Measurements from ENCODE around the gene WDR27. TPM values are rescaled to one million over a fixed set of nuclear protein-coding genes. Genes with fewer than 3 reads are reported as not detected.
A peak's percentile ranks its signal among the peaks of the same experiment; 100 is the strongest.

The WDR27 gene
- total RNA-seq (2014; rRNA removed; shearing (Covaris generic); ENCODE audit: low replicate concordance) = 14.6 and 18.0 TPM in 2 replicates

DNA sequence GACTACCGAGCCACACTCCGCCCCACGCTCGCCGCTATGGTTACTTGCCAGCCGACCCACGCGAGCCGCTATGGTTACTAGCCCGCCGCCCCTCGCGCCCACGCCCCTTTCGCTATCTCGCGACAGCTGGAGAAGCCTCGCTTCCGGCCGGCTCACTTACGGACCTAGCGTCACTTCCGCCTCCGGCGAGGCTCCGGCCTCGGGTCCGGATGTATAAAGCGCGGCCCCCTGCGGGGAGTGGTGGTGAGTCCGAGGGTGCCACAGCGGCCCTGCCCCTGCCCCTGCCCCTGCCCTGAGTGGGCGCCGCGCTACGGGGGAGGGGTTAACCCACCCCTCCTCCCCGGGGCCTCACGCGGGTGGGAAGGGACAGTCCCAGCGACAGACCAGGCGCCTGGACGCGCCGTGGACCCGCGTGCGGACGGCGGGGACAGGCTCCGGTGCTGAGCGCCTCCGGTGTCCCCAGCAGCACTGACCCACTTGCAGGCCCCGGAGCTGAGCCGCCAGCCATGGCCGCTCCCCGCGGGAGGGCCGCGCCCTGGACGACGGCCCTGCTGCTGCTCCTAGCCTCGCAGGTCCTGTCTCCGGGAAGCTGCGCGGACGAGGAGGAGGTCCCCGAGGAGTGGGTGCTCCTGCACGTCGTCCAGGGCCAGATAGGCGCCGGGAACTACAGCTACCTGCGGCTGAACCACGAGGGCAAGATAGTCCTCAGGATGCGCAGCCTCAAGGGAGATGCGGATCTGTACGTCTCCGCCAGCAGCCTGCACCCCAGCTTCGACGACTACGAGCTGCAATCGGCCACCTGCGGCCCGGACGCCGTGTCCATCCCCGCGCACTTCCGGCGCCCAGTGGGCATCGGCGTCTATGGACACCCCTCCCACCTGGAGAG lies at the start of gene WDR27, which contains the start of gene C6orf120:
TSS of gene WDR27 (minus strand) at position 76 of the 886 bp plus-strand sequence. CDS start 13,024 bp downstream, outside the sequence.
TSS of gene C6orf120 (plus strand) at position 173 of the 886 bp plus-strand sequence. CDS start at position 507, 334 bp downstream.
- Histone ChIP-seq H3K27me3 (no peaks in the 10 kb centered on the region), H3K36me3 (peaks cover 44% of the 10 kb centered on the region), H3K4me3 (peak within 1 kb of the TSS; percentile 86), H3K9me3 (no peaks in the 10 kb centered on the region)
- DNase-seq = peak; percentile 99

DNA sequence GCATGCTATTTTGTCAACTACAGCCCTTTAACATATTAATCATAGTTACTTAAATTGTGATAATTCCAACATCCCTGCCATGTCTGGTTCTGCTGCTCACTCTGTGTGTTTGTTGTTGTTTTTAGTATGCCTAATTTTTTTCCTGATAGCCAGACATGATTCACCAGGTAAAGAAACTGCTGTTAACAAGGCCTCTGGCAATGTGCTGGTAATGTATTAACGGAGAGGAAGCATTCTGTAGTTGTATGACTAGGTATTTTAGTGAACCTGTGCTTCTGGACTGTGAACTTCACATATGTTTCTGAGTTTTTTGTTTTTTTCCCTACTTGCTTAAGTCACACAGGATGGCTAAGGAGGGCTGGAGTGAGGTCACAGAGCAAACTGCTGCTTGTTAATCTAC lies 44.7 kb upstream of the WDR27 start:
- Histone ChIP-seq H3K36me3 (peaks cover 4% of the 10 kb centered on the region; the same call in 1 of the 2 replicates), H3K27me3 (no peaks in the 10 kb centered on the region), H3K4me3 (no peak overlapping the region), H3K9me3 (peaks cover 6% of the 10 kb centered on the region; the same call in 1 of the 2 replicates)
- no peak for DNase-seq

DNA sequence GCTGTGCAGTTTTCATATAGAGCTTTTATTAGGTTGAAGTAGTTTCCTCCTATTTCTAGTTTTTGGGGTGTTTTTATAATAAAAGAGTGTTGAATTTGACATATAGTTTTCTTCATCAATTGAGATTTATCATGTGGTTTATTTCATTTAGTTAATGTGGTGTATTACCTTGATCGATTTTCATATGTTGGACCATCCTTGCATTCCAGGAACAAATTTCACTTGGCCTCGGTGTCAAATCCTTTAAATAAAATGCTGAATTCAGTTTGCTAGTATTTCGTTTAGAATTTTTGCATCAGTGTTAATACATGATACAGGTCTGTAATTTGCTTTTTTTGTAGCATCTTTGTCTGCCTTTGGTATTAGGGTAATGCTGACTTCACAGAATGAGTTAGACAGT lies 43.6 kb upstream of the WDR27 start:
- Histone ChIP-seq H3K9me3 (peaks cover 6% of the 10 kb centered on the region; the same call in 1 of the 2 replicates), H3K36me3 (peaks cover 4% of the 10 kb centered on the region; the same call in 1 of the 2 replicates), H3K27me3 (no peaks in the 10 kb centered on the region), H3K4me3 (no peak overlapping the region)
- DNase-seq = no peak

DNA sequence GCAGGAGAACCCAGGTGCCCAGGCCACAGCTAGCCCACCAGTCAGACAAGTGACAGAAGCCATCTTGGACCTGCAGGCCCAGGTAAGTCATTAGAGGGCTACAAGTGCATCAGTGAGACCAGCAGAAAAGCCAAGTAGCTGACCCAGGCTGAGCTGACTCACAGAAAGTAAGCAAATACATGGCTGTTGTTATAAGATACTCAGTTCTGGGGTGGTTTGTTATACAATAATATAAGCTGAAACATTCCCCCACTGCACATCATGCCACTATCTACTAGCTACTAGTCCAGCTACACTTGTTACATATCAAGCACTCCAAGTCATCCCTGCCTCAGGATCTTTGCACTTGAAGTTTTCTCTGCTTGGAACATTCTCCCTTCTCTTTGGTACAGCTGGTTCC lies 39.5 kb upstream of the WDR27 start:
- H3K4me3 ChIP-seq = no peak overlapping the region
- H3K27me3 ChIP-seq = no peaks in the 10 kb centered on the region
- DNase-seq = no peak
- no peaks in the 10 kb centered on the region for H3K36me3 ChIP-seq
- peaks cover 6% of the 10 kb centered on the region; the same call in 1 of the 2 replicates for H3K9me3 ChIP-seq

DNA sequence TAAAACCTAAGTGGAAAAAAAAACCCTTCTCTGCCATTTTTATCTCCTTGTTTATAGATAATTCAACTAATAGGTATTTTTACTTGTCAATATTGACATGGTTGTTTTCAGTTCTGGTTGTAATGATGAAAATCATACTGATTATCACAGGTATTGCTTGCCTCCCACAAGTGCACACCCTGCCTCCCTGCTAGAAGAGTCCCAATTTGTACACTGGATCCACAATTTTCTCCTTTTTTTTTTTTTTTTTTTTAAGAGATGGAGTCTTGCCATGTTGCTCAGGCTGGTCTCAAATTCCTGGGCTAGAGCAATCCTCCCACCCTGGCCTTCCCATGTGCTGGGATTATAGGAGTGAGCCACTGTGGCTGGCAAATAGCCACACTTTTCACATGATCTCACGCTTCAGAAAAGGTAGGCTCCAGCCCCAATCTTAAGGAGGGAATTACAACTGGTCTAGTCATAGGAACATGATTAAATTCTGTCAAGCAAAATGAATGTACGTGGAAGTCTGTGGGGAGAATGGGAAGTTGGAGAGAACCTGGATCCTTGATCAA lies 37.2 kb upstream of the WDR27 start:
- Histone ChIP-seq H3K36me3 (no peaks in the 10 kb centered on the region), H3K27me3 (no peaks in the 10 kb centered on the region), H3K9me3 (0 out of 2 replicates have a peak, but pooled peaks cover 3% of the 10 kb centered on the region), H3K4me3 (no peak overlapping the region)
- no peak for DNase-seq

DNA sequence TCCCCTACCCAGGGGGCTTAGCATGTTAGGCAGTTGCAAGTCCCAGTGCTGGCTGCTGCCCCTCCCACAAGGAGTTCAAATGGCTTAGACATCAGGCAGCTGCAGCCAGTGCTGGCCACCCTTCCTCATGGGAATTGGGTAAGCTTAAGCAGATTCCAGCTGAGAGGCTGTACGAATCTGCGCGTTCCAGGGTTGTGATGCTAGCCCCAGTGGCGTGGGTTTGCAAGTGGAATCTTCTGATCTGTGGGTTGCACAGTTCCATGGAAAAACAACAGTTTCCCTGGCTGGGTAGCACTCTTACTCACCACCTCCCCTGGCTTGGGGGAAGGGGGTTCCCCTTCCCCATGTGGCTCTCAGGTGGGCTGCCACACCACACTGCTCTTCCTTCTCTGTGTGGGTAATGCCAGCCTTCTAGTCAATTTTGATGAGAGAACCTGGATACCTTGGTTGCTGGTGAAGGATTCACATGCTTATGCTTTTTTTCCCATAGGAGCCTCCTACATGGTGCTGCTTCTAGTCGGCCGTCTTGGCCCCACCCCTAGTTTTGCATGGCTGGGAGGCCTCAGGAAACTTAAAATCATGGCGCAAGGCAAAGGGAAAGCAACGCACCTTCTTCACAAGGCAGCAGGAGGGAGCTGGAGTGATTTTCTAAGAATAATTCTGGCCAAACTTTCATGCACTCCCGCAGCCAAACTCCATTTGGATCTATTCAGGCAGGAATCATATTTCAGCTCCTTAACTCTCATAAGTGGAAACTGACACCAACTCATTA lies 36.6 kb upstream of the WDR27 start:
- H3K4me3 ChIP-seq = no peak overlapping the region
- no peaks in the 10 kb centered on the region for H3K27me3 ChIP-seq
- DNase-seq = no peak
- no peaks in the 10 kb centered on the region for H3K36me3 ChIP-seq
- peaks cover 7% of the 10 kb centered on the region; the same call in 1 of the 2 replicates for H3K9me3 ChIP-seq

DNA sequence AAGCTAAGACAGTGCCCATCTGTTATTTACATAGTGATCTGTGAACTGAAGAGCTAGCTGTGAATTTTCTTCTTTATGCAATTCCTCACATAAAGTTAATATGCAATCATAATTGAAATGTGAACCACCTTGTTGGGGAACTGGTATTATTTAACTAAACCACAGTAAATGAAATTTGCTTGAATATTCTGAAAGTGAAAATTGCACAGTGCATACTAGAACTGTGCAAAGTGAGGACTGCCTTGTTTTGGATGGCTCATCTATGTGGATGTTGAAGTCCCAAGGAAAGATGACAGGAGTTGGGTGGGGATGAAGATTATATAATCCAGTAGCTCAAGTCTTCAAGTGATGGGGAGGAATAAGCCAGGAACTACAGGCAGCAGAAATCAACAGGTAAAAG lies 28.1 kb upstream of the WDR27 start:
- H3K9me3 ChIP-seq = peaks cover 6% of the 10 kb centered on the region; the same call in 1 of the 2 replicates
- no peak overlapping the region for H3K4me3 ChIP-seq
- DNase-seq = no peak
- no peaks in the 10 kb centered on the region for H3K27me3 ChIP-seq
- H3K36me3 ChIP-seq = no peaks in the 10 kb centered on the region

DNA sequence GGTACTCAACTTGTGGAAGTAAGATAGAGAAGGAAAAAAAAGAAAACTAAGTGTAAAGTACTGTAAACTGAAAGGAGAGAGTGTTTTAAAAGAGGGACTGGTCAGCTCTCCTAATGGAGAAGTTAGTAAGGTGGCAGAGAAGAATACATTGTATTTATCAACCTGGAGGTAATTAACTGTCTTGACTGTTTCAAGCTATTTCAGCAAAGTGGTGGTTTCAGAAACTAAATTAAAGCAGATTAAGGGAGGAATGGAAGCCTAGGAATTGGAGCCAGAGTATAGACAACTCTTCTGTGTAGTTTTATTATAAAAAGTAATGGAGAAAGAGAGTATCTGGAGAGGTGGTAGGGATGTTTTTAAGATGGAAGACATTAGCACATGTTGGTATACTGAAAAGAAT lies 25.1 kb upstream of the WDR27 start:
- no peaks in the 10 kb centered on the region for H3K27me3 ChIP-seq
- H3K36me3 ChIP-seq = no peaks in the 10 kb centered on the region
- no peak overlapping the region for H3K4me3 ChIP-seq
- H3K9me3 ChIP-seq = no peaks in the 10 kb centered on the region
- no peak for DNase-seq

DNA sequence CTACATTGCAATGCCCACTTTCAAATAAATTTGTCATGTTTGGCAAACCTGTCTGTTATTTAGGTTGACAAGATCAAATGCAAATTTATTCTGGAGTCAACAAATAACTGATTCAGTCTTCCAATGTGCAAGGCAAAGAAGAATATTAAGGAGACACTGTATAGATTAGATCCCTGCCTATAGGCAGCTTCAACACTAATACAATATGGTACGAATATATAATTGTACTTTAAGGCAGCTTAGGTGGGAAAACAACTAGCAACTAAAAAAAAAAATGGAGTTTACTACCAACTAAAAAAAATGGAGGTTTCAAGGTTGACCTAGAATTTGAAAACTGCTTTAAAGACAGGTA lies 24.2 kb upstream of the WDR27 start:
- Histone ChIP-seq H3K36me3 (no peaks in the 10 kb centered on the region), H3K9me3 (no peaks in the 10 kb centered on the region), H3K4me3 (no peak overlapping the region), H3K27me3 (no peaks in the 10 kb centered on the region)
- DNase-seq = no peak

DNA sequence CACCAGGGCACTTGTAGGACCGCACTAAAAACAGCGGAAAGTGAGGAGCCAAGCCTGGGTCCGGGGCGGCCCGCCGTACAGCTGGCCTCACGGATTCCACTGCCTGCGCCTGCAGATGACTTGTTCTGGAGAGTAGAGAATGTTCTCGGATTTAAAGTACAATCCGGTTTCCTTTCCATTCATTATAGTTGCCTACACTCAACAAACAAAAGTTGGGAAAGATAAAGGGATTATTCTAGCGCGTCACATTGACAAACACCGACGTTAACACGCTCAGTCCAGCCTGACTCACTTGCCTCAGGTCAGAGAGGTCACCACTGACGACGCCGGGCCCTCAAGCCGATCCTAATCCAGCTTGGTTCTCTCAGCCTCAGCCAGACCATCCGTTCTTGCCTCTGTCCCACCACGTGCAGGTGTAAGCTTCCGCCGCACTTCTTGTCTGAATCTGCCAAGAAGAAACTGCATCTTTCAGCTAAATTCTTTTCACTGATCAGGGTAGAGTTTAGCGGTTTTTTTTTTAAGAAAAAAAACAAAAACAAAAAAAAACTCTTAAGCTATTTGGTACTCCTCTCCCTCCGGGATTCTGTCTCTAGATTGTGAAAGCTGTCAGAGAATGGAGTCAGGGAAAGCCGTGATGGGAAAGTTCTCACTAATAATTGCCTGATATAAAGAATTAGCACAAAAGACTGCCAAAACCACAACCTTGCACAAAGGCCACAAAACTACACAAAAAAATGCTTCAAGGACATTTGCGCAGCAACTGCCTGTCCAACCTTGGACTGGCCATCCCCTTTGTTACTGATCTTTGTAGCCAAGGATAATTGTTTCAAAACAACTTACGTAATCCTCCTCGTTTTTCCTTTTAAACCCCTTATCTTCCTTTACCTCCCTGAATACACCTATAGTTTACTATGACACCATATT lies 23.6 kb upstream of the WDR27 start:
- DNase-seq = peak; percentile 38
- H3K4me3 ChIP-seq = peak overlapping the region; percentile 49
- peaks cover 3% of the 10 kb centered on the region; the same call in 1 of the 2 replicates for H3K36me3 ChIP-seq
- no peaks in the 10 kb centered on the region for H3K9me3 ChIP-seq
- no peaks in the 10 kb centered on the region for H3K27me3 ChIP-seq

DNA sequence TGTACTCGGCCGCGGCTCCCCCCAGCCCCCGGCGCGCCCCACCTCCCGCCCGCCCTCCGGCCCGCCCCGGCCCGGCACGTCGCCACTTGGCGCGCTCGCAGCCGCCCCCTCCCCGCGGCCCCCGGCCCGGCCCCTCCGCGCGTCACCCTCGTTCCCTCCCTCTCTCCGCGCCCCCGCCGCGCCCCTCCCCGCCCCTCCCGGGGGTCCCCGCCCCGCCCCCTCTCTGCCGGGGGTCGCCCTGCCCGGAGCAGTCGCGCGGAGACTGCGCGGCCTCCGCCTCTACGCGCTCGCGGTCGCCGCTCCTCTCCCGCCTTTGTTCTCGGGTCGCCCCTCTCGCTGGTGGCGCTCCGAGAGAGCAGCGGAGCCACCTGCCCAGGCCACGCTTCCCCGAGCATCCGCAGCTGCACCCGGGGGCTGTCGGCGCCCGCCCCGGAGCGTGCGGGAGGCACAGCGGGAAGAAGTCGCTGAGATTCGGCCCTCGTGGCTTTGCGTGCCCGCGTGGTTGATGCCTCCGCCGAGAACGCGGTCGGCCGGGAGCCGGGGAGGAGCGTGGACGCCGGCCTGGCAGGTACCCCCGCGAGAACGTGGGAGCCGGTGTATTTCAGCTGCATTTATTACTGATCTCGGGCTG lies 22.8 kb upstream of the WDR27 start, which contains the start of gene PHF10:
TSS of gene PHF10 (minus strand) at position 7 of the 631 bp plus-strand sequence. CDS start 569 bp downstream, outside the sequence.
- DNase-seq = peak; percentile 46
- peak within 1 kb of the TSS; percentile 62 for H3K4me3 ChIP-seq
- H3K27me3 ChIP-seq = no peaks in the 10 kb centered on the region
- H3K9me3 ChIP-seq = no peaks in the 10 kb centered on the region
- H3K36me3 ChIP-seq = peaks cover 7% of the 10 kb centered on the region; the same call in 1 of the 2 replicates

DNA sequence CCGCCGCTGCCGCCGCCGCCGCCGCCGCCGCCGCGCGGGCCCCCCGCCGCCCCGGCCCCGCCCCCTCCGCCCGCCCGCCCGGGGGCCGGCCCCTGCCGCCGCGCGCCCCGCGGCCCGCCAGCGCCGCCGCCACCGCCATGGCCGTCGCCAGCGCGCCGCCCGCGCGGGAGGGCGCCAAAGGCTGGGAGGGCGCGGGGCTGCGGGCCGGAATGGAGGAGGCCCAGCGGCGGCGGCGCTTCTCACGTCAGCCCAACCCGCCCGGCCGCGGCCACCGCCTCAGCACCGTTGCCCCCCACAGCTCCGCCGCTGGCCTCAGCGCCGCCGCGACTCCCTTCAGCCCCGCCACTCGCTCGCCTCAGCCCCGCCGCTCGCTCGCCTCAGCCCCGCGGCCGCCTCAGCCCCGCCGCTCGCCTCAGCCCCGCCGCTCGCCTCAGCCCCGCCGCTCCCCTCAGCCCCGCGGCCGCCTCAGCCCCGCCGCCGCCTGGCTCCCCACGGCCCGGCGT lies 22.2 kb upstream of the WDR27 start:
- Histone ChIP-seq H3K27me3 (no peaks in the 10 kb centered on the region), H3K4me3 (peak overlapping the region; percentile 28; the same call in 1 of the 2 replicates), H3K9me3 (no peaks in the 10 kb centered on the region), H3K36me3 (peaks cover 7% of the 10 kb centered on the region; the same call in 1 of the 2 replicates)
- DNase-seq = peak; percentile 32

DNA sequence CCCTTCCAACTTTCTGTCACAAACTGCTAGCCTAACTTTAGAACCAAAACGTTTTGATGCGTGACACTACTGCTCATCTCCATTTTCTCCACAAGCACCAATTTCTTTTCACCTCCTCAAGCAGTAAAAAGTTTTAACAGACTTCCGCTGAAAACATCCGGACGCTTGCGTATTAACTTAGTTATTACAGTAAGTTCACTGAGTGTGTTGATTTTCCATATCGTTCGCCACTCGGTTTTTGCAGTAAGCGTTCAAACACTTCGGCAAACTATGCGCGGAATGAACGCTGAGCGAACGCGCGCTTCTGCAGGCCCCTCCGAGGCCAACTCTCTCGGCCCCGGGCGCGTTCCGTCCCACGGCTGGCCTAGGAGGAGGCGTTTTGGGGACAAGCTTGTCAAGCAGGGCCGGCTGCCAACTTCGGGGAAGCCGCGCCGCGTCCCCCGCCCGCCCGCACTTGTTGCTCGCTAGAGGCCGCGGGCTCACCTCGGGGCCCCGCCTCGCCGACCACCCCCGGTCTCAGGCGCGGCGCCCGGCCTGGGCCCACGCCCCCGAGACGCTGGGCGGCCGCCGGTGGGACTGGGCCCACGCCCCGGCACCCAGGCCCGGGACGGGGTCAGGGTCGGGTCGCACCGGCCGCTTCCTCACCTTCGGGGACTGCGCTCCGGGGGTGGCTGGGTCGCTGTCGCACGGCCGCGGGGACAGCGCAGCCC lies 21.5 kb upstream of the WDR27 start:
- no peaks in the 10 kb centered on the region for H3K27me3 ChIP-seq
- H3K36me3 ChIP-seq = peaks cover 7% of the 10 kb centered on the region; the same call in 1 of the 2 replicates
- DNase-seq = peak; percentile 63
- H3K9me3 ChIP-seq = no peaks in the 10 kb centered on the region
- peak overlapping the region; percentile 62 for H3K4me3 ChIP-seq

DNA sequence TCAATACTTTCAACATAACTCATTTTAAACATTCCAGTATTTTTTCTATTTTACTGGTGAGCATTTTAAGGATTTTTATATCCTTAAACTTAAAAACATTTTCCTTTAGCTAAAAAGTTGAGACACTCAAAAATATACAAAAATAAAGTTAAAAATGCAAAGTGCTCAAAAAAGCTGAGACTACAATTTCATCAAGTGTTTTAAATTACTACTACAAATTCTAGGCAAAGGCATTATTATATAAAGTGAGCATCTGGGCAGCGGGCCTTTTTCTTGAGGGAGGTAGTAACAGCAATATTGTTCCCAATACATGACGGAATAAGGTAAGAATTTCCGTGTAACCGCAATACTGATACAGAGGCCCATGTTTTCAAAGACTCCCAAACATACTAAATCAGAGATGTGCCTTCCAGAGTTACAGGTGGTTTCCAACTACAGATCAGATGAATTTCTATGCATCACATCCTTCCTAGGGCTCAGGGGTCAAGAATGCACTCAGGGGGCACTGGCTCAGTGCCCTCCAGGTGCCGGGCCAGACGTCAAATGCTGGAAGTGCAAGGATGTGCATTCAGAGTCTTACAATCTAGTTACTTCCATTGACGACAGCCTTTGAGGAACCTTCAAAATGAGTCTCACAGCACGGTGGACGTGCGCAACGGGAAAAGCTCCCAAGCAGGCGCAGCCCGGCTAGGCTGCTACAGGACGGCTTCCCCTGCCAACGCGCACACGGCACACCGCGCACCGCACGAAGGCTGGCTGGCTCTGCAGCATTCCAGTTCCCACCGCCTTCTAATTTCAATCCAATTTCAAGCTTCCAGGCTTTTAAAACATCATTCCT lies 20.8 kb upstream of the WDR27 start:
- H3K27me3 ChIP-seq = no peaks in the 10 kb centered on the region
- DNase-seq = peak; percentile 50
- H3K9me3 ChIP-seq = no peaks in the 10 kb centered on the region
- peaks cover 8% of the 10 kb centered on the region for H3K36me3 ChIP-seq
- H3K4me3 ChIP-seq = peak overlapping the region; percentile 62
